HEK293 (cell line): Measurements from ENCODE around the gene ANKRD40.
A peak's percentile ranks its signal among the peaks of the same experiment; 100 is the strongest.

Source experiments
- GLIS1 ChIP-seq: fragments of 450-650 bp; formaldehyde crosslinking; IDR thresholded peaks from 2 replicates; pipeline ENCODE4 v1.5.1; 2016; ENCODE audit warnings: missing biosample characterization, missing genetic modification characterization
- GLIS2 ChIP-seq: fragments of 450-650 bp; formaldehyde crosslinking; IDR thresholded peaks from 2 replicates; pipeline ENCODE4 v1.5.1; 2016; ENCODE audit warnings: missing biosample characterization, missing genetic modification characterization
- KLF9 ChIP-seq: fragments of 450-650 bp; formaldehyde crosslinking; IDR thresholded peaks from 2 replicates; pipeline ENCODE4 v1.5.1; 2016; ENCODE audit warnings: missing biosample characterization, missing genetic modification characterization, low read depth
- MEIS1 ChIP-seq: sonication (generic); formaldehyde crosslinking; IDR thresholded peaks from 2 replicates; pipeline ENCODE4 v1.8.1; 2022; ENCODE audit warnings: missing genetic modification reagents, mild to moderate bottlenecking, borderline replicate concordance
- REPIN1 ChIP-seq: fragments of 450-650 bp; formaldehyde crosslinking; IDR thresholded peaks from 2 replicates; pipeline ENCODE4 v1.5.1; 2017; ENCODE audit warnings: missing biosample characterization, missing genetic modification characterization, low read depth
- SP2 ChIP-seq: fragments of 450-650 bp; formaldehyde crosslinking; IDR thresholded peaks from 2 replicates; pipeline ENCODE4 v1.5.1; 2016; ENCODE audit warnings: missing biosample characterization, missing genetic modification characterization
- SP3 ChIP-seq: fragments of 450-650 bp; formaldehyde crosslinking; IDR thresholded peaks from 2 replicates; pipeline ENCODE4 v1.5.1; 2016; ENCODE audit warnings: missing biosample characterization, missing genetic modification characterization
- ZFP41 ChIP-seq: fragments of 450-650 bp; formaldehyde crosslinking; IDR thresholded peaks from 2 replicates; pipeline ENCODE4 v1.5.1; 2016; ENCODE audit warnings: missing biosample characterization, missing genetic modification characterization, borderline replicate concordance
- ZFP69B ChIP-seq: fragments of 450-650 bp; formaldehyde crosslinking; IDR thresholded peaks from 2 replicates; pipeline ENCODE4 v1.5.1; 2016; ENCODE audit warnings: missing biosample characterization, missing genetic modification characterization
- ZNF114 ChIP-seq: fragments of 450-650 bp; formaldehyde crosslinking; IDR thresholded peaks from 2 replicates; pipeline ENCODE4 v1.5.0; 2017; ENCODE audit warnings: missing biosample characterization, missing genetic modification characterization
- ZNF157 ChIP-seq: fragments of 450-650 bp; formaldehyde crosslinking; IDR thresholded peaks from 2 replicates; pipeline ENCODE4 v1.5.1; 2016; ENCODE audit warnings: missing biosample characterization, missing genetic modification characterization
- ZNF214 ChIP-seq: fragments of 450-650 bp; formaldehyde crosslinking; IDR thresholded peaks from 2 replicates; pipeline ENCODE4 v1.5.1; 2017; ENCODE audit warnings: missing biosample characterization, mild to moderate bottlenecking, missing genetic modification characterization, borderline replicate concordance
- ZNF221 ChIP-seq: fragments of 450-650 bp; formaldehyde crosslinking; IDR thresholded peaks from 2 replicates; pipeline ENCODE4 v1.5.1; 2017; ENCODE audit warnings: missing biosample characterization, missing genetic modification characterization, borderline replicate concordance
- ZNF23 ChIP-seq: fragments of 450-650 bp; formaldehyde crosslinking; IDR thresholded peaks from 2 replicates; pipeline ENCODE4 v1.5.1; 2016; ENCODE audit warnings: missing biosample characterization, missing genetic modification characterization, borderline replicate concordance
- ZNF239 ChIP-seq: fragments of 450-650 bp; formaldehyde crosslinking; IDR thresholded peaks from 2 replicates; pipeline ENCODE4 v1.5.1; 2016; ENCODE audit warnings: missing biosample characterization, missing genetic modification characterization
- ZNF423 ChIP-seq: fragments of 450-650 bp; formaldehyde crosslinking; IDR thresholded peaks from 2 replicates; pipeline ENCODE4 v1.5.1; 2016; ENCODE audit warnings: missing biosample characterization, missing genetic modification characterization
- ZNF433 ChIP-seq: fragments of 450-650 bp; formaldehyde crosslinking; IDR thresholded peaks from 2 replicates; pipeline ENCODE4 v1.5.1; 2016; ENCODE audit warnings: missing biosample characterization, missing genetic modification characterization, low read depth
- ZNF510 ChIP-seq: fragments of 450-650 bp; formaldehyde crosslinking; IDR thresholded peaks from 2 replicates; pipeline ENCODE4 v1.5.1; 2018; ENCODE audit warnings: mild to moderate bottlenecking, missing genetic modification characterization, missing biosample characterization; ENCODE audit not compliant: insufficient replicate concordance
- ZNF560 ChIP-seq: fragments of 450-650 bp; formaldehyde crosslinking; IDR thresholded peaks from 2 replicates; pipeline ENCODE4 v1.5.1; 2017; ENCODE audit warnings: missing biosample characterization, missing genetic modification characterization, borderline replicate concordance
- ZNF610 ChIP-seq: fragments of 450-650 bp; formaldehyde crosslinking; IDR thresholded peaks from 2 replicates; pipeline ENCODE4 v1.5.1; 2016; ENCODE audit warnings: missing biosample characterization, missing genetic modification characterization, borderline replicate concordance
- ZNF792 ChIP-seq: fragments of 450-650 bp; formaldehyde crosslinking; IDR thresholded peaks from 2 replicates; pipeline ENCODE4 v1.5.1; 2016; ENCODE audit warnings: missing biosample characterization, missing genetic modification characterization
- ZNF843 ChIP-seq: fragments of 450-650 bp; formaldehyde crosslinking; IDR thresholded peaks from 2 replicates; pipeline ENCODE4 v1.5.1; 2016; ENCODE audit warnings: missing biosample characterization, missing genetic modification characterization
- ZXDB ChIP-seq: fragments of 450-650 bp; formaldehyde crosslinking; IDR thresholded peaks from 2 replicates; pipeline ENCODE4 v1.5.1; 2016; ENCODE audit warnings: missing biosample characterization, missing genetic modification characterization
- TF ChIP-seq, protein P1 (sequence below): fragments of 450-650 bp; formaldehyde crosslinking; IDR thresholded peaks from 2 replicates; pipeline ENCODE4 v1.5.1; 2016; ENCODE audit warnings: missing biosample characterization, missing genetic modification characterization
- TF ChIP-seq, protein P2 (sequence below): fragments of 450-650 bp; formaldehyde crosslinking; IDR thresholded peaks from 2 replicates; pipeline ENCODE4 v1.5.1; 2016; ENCODE audit warnings: missing biosample characterization, missing genetic modification characterization
- TF ChIP-seq, protein P3 (sequence below): IDR thresholded peaks from 2 replicates; pipeline ENCODE4 v1.6.1; 2011; ENCODE audit warnings: mild to moderate bottlenecking, low read depth, low read length, borderline replicate concordance
- TF ChIP-seq, protein P4 (sequence below): fragments of 450-650 bp; formaldehyde crosslinking; conservative IDR thresholded peaks from 2 replicates; pipeline ENCODE4 v1.5.1; 2016; ENCODE audit warnings: low read depth, missing biosample characterization, missing genetic modification characterization

ANKRD40 gene

DNA sequence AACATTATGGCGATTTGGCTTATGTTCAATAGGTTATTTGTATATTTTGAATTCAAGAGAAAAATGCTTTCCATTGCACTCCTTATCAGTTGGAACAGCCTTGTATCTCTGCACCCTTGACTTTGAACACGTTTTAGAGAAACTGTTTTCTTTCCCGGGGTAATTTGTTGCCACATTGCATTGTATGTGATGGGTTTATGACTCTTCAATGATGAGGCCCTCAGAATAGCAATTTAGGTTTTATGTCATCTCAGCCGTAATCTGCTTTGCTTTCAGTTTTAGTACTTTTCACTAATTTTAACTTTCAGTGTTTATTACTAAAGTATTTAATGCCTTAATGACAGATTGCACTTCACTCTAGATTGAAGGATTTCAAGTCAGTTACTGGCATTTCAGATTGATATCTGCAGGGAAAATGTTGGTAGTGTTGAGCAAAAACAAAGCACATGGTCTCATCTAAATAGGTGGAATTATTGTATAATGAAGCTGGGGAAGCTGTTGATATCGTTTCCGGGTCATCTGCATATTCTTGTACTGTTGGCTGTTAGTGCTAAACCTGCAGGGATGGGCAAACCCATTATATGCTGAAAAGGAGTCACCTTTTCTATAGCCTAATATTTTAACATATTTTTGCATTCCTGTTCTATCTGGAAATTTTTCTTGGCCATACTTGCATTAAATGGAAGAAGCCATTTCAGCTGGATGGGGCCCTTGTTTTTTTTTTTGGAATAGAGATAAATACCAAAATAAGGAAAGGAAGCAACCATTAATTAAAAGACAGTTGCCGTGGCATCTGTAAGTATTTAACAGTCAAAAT lies 13.7 kb upstream of the ANKRD40 start (continued):
- TF ChIP-seq ZNF423 (tag by site-specific recombination) (no peak), ZNF560 (no peak), SP3 (peak; percentile 21; the same call in 1 of the 2 replicates), SP2 (tag by site-specific recombination) (no peak; the same call in 1 of the 2 replicates), ZNF239 (no peak), ZNF23 (no peak), ZNF157 (tag by site-specific recombination) (no peak), ZNF610 (tag by site-specific recombination) (no peak), ZXDB (tag by site-specific recombination) (peak; percentile 52; the same call in 1 of the 2 replicates), GLIS2 (tag by site-specific recombination) (no peak), KLF9 (tag by site-specific recombination) (no peak), ZNF510 (tag by site-specific recombination) (no peak), ZFP41 (tag by site-specific recombination) (no peak), ZNF221 (tag by site-specific recombination) (no peak), ZNF792 (tag by site-specific recombination) (no peak), ZNF214 (tag by site-specific recombination) (no peak), MEIS1 (CRISPR knock-in tag) (no peak), ZFP69B (no peak), REPIN1 (tag by site-specific recombination) (no peak), ZNF433 (tag by site-specific recombination) (no peak), ZNF114 (no peak), GLIS1 (no peak), ZNF843 (tag by site-specific recombination) (peak; percentile 83)
- TF ChIP-seq, protein P1, sequence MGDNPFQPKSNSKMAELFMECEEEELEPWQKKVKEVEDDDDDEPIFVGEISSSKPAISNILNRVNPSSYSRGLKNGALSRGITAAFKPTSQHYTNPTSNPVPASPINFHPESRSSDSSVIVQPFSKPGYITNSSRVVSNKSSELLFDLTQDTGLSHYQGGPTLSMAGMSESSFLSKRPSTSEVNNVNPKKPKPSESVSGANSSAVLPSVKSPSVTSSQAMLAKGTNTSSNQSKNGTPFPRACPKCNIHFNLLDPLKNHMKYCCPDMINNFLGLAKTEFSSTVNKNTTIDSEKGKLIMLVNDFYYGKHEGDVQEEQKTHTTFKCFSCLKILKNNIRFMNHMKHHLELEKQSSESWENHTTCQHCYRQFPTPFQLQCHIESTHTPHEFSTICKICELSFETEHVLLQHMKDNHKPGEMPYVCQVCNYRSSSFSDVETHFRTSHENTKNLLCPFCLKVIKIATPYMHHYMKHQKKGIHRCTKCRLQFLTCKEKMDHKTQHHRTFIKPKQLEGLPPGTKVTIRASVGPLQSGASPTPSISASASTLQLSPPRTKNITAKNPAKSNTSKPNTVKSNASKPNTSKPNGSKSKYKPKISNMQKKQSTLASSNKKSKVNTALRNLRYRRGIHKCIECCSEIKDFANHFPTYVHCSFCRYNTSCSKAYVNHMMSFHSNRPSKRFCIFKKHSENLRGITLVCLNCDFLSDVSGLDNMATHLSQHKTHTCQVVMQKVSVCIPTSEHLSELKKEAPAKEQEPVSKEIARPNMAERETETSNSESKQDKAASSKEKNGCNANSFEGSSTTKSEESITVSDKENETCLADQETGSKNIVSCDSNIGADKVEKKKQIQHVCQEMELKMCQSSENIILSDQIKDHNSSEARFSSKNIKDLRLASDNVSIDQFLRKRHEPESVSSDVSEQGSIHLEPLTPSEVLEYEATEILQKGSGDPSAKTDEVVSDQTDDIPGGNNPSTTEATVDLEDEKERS (tag by site-specific recombination) = no peak
- TF ChIP-seq, protein P2, sequence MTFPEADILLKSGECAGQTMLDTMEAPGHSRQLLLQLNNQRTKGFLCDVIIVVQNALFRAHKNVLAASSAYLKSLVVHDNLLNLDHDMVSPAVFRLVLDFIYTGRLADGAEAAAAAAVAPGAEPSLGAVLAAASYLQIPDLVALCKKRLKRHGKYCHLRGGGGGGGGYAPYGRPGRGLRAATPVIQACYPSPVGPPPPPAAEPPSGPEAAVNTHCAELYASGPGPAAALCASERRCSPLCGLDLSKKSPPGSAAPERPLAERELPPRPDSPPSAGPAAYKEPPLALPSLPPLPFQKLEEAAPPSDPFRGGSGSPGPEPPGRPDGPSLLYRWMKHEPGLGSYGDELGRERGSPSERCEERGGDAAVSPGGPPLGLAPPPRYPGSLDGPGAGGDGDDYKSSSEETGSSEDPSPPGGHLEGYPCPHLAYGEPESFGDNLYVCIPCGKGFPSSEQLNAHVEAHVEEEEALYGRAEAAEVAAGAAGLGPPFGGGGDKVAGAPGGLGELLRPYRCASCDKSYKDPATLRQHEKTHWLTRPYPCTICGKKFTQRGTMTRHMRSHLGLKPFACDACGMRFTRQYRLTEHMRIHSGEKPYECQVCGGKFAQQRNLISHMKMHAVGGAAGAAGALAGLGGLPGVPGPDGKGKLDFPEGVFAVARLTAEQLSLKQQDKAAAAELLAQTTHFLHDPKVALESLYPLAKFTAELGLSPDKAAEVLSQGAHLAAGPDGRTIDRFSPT (tag by site-specific recombination) = no peak
- TF ChIP-seq, protein P3, sequence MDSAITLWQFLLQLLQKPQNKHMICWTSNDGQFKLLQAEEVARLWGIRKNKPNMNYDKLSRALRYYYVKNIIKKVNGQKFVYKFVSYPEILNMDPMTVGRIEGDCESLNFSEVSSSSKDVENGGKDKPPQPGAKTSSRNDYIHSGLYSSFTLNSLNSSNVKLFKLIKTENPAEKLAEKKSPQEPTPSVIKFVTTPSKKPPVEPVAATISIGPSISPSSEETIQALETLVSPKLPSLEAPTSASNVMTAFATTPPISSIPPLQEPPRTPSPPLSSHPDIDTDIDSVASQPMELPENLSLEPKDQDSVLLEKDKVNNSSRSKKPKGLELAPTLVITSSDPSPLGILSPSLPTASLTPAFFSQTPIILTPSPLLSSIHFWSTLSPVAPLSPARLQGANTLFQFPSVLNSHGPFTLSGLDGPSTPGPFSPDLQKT = no peak
- TF ChIP-seq, protein P4, sequence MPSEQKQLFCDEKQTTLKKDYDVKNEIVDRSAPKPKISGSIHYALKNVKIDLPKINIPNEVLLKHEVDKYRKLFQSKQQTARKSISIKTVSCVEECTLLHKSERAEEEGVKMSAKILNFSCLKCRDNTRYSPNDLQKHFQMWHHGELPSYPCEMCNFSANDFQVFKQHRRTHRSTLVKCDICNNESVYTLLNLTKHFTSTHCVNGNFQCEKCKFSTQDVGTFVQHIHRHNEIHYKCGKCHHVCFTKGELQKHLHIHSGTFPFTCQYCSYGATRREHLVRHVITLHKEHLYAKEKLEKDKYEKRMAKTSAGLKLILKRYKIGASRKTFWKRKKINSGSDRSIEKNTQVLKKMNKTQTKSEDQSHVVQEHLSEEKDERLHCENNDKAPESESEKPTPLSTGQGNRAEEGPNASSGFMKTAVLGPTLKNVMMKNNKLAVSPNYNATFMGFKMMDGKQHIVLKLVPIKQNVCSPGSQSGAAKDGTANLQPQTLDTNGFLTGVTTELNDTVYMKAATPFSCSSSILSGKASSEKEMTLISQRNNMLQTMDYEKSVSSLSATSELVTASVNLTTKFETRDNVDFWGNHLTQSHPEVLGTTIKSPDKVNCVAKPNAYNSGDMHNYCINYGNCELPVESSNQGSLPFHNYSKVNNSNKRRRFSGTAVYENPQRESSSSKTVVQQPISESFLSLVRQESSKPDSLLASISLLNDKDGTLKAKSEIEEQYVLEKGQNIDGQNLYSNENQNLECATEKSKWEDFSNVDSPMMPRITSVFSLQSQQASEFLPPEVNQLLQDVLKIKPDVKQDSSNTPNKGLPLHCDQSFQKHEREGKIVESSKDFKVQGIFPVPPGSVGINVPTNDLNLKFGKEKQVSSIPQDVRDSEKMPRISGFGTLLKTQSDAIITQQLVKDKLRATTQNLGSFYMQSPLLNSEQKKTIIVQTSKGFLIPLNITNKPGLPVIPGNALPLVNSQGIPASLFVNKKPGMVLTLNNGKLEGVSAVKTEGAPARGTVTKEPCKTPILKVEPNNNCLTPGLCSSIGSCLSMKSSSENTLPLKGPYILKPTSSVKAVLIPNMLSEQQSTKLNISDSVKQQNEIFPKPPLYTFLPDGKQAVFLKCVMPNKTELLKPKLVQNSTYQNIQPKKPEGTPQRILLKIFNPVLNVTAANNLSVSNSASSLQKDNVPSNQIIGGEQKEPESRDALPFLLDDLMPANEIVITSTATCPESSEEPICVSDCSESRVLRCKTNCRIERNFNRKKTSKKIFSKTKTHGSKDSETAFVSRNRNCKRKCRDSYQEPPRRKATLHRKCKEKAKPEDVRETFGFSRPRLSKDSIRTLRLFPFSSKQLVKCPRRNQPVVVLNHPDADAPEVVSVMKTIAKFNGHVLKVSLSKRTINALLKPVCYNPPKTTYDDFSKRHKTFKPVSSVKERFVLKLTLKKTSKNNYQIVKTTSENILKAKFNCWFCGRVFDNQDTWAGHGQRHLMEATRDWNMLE (tag by site-specific recombination) = peak; percentile 67
